HG03025 (cell line): Measurements from ENCODE around the gene KLHL6.
A peak's percentile ranks its signal among the peaks of the same experiment; 100 is the strongest.

ENCODE experiments used
- ATAC-seq: cut with Tn5 transposase; IDR thresholded peaks from one replicate; pipeline ENCODE4 v1.9.1; 2021; ENCODE audit warnings: mild to moderate bottlenecking, moderate library complexity; ENCODE audit not compliant: unreplicated experiment, low FRiP score

Gene KLHL6

DNA sequence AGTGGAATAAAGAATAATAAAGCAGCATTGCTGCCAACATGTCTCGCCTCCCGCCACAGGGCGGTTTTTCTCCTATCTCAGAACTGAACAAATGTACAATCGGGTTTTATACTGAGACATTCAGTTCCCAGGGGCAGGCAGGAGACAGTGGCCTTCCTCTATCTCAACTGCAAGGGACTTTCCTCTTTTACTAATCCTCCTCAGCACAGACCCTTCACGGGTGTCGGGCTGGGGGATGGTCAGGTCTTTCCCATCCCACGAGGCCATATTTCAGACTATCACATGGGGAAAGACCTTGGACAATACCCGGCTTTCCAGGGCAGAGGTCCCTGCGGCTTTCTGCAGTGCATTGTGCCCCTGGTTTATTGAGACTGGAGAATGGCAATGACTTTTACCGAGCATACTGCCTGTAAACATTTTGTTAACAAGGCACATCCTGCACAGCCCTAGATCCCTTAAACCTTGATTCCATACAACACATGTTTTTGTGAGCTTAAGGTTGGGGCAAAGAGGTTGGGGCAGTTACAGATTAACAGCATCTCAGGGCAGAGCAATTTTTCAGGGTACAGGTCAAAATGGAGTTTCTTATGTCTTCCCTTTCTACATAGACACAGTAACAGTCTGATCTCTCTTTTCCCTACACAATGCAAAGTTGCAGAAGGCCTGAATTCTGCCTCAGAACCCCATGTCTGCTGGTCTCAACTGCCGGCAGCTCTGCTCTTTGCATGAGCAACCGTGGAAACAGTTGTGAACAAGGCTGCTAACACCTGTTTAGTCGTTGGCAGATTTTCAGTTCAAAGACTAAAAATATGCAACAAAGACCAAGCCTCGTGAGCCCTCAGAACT, 44.0 kb downstream of the KLHL6 start:
- ATAC-seq, result peak; percentile 84

DNA sequence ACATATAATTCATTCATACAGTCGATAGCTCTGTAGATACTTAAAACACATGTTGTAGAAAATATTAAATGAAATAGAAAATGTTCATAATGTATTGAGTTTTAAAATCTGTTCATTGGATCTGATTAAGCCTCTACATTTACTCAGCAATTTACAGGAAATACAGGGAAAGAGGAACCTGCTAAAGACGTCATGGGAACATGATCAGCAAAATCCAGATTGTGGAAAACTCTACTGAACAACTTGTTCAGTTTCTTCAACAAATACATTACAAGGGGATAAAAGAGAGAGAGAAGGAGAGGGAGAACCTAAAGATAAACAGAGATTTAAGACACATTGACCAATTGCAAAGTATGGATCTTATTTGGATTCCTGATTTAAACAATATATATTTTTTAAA, 46.7 kb downstream of the KLHL6 start:
- ATAC-seq, result no peak

GRCh38 chr3:183507551-183507950, 48.0 kb downstream of the KLHL6 start:
- ATAC-seq, result no peak

GRCh38 chr3:183506674-183507320, 48.7 kb downstream of the KLHL6 start:
- ATAC-seq, result no peak

DNA sequence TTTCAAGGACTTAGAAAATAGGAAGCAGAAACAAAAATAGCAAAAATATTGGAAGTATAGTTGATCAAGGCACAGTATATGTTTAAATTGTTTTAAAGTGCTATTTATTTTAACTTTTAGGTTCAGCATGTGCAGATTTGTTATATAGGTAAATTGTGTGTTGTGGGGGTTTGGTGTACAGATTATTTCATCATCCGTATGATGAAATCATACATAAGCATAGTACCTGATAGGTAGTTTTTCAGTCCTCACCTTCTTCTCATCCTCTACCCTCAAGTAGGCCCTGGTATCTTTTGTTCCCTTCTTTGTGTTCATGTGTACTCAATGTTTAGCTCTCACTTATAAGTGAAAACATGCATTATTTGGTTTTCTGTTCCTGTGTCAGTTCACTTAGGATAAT, 50.9 kb downstream of the KLHL6 start:
- ATAC-seq, result no peak

- no peak for ATAC-seq
Observed at GRCh38 chr3:183503746-183504145, 51.8 kb downstream of the KLHL6 start.

DNA sequence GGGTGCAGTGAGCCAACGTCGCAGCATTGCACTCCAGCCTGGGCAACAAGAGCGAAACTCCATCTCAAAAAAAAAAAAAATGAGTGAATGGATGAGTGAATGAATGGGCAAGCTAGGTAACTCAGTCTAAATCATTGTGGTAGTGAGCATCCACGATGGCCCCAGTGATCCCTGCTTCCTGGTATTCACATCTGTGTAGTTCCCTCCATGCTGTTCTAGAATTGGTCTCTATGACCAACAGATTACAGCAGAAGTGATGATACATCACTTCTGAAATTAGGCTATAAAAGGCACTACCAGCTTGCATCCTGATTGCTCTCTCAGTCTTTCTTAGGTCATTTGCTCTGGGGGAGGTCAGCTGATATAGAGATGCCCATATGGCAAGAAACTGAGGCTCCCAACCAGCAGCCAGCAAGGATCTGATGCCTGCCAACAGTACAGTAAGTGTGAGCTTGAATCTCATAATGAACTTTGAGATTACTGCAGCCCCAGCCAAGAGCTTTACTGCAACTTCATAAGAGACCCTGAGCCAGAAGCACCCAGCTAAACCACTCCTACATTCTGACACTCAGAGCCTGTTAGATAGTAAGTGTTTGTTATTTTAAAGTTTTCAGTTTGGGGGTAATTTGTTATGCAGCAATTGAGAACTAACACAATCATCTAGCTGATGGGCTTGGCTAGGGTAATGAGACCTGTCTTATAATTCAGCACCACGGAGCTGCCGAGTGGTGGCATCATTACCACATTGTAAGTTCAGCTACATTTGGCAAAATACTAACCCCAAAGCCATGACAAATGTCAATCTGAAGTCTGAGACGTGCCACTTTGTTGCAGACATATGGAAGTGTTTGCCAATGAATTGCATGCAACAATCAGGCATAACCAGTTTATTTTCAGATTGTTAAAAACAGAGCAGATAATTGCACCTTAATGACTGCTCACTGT, 53.0 kb downstream of the KLHL6 start:
- ATAC-seq, result no peak

DNA sequence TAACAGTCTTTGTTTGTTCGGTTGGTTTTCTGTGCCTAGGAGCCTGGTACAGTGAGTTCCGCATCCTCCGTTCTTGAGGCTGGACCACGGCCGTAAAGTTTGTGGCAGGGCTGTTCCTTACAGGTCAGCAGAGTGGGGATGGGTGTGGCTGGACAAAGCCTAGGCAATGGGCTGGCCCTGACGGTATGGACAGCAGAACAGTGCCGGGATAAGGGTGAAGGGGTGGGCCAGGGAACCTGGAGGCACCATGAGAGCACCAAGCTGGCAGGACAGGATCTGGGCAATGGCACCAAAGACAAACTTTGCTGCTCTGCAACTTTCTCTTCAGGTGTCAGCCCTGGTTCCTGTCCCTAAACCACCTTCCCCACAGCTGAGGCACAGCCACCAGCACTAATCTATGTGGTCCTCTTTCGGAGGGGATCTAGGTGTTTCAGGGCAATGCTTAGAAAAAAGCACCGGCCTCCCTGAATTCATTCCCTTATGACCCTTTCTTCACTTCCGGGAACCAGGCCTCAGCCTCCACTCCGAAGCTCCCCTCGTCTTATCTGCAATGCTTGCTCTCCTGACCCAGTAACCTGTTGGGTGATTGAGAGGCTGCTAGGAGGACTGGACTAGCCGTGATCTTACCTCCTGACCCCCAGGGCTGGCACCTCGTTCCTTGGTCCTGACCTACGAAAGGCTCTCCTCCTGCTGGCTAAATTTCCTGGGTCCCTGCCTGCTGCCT, 54.4 kb downstream of the KLHL6 start:
- no peak for ATAC-seq

GRCh38 chr3:183500319-183500718, 55.2 kb downstream of the KLHL6 start:
- ATAC-seq, result no peak

- no peak for ATAC-seq
Observed at GRCh38 chr3:183498634-183499033, 56.9 kb downstream of the KLHL6 start.

DNA sequence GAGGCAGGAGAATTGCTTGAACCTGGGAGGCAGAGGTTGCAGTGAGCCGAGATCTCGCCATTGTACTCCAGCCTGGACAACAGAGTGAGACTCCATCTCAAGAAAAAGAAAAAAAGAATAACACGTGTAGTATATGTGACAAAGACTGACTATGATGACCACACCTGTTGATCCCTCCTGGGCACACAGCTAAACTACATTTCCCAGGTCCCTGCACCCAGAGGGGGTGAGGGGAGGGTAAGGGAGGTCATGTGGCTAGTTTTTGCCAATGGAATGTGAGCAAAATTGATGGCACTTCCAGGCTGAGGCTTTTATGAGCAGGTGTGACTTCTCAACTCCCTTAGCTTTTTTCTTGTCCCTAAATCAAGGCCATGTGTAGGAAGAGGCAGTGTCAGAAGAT, 58.2 kb downstream of the KLHL6 start:
- ATAC-seq, result no peak

DNA sequence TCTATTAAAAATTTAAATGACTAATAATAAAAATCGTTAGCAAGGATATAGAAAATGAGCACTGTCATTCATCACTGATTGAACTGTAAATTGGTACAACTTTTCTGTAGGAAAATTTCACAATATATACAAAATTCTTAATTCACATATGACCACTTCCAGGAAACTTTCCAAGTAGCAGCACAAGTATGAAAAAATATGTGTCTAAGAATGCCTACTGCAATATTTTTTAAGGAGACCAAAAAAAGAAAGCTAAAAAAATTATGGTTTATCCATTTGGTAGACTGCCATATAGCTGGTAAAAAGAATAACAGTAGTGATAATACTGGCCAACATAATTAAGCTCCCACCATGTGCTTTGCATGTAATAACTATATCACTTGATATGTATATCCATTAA, 59.2 kb downstream of the KLHL6 start:
- ATAC-seq, result no peak

DNA sequence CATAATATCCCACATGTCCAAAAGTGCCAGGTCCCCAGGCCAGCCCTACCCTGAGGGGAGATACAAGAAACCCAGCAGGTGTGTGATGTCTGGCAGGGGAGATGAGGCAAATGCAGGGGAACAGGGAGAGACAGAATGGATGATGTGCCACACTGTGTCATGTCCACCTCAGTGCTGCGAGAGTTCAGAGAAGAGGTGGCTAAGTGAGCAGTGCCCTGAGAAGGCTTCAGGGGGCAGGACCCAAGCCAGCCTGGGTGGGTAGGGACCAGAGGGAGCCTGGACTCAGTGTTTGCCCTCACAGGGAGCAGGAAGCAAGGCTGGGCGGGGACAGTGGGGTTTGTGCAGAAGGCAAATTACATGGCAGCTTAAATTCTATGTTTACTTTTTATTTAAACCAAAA, 61.2 kb downstream of the KLHL6 start:
- ATAC-seq, result no peak

DNA sequence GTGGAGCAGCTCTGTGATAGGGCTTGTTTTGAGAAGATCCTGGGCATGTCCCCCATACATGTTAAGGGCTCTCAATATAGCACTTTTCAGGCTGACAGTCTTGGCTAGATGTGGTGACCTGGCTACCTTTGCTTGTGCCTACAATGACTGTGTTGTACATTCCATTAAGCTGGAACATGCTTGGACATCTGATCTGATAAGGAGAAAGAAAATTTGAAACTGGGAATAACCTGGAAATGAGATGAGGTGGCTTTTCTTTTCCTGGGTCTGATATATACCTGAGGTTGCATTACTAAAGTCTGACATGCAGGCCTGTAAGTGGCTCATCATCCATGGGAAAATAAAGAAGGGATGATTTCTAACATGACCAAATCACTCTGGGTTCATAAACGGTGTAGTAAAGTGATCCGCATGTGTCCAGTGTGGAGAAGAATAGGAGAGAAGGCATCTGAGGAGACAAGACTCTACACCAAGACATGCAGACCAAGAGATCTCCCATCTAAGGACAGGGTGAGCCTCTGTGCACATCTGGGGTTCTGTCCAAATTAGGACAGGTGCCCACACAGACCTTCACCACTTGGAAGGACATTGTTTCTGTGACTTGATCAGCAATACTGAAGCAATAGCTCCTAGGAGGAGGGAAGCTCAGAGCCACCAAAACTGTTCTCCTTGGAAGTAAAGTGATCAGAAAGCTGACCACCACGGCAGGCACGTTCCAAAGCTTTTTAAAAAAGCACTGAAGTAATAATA, 62.0 kb downstream of the KLHL6 start:
- ATAC-seq, result no peak

- ATAC-seq, result no peak
Observed at GRCh38 chr3:183492849-183493179, 62.7 kb downstream of the KLHL6 start.

- ATAC-seq, result no peak
Observed at GRCh38 chr3:183491923-183492848, 63.3 kb downstream of the KLHL6 start.

DNA sequence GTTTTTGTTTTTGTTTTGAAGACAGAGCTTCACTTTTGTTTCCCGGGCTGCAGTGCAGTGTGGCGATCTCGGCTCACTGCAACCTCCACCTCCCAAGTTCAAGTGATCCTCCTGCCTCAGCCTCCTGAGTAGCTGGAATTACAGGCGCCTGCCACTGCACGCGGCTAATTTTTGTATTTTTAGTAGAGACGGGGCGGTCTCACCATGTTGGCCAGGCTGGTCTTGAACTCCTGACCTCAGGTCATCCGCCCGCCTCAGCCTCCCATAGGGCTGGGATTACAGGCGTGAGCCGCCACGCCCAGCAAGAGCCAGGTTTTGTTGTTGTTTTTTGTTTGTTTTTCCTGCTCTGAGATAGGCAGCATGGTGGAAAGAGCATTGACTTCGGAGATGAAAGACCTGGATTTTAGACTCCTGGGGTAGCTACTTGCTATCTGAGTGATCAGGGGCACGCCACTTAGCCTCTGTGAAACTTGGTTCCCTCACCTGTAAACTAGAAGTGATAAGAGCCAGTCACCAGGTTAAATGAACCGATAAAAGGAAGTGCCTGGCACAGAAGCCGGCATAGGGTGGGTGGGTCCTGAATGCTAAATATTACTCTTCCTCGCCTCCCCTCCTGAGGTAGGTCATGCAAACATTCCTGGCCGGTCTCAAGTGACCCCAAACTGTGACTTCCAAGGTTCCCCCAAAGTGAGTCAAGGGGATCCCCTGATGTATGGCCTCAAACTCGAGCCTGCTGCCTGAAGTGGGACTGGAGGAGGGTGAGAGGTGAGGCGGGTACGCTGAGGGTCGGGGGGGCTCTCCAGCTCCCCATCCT, 64.2 kb downstream of the KLHL6 start:
- no peak for ATAC-seq

DNA sequence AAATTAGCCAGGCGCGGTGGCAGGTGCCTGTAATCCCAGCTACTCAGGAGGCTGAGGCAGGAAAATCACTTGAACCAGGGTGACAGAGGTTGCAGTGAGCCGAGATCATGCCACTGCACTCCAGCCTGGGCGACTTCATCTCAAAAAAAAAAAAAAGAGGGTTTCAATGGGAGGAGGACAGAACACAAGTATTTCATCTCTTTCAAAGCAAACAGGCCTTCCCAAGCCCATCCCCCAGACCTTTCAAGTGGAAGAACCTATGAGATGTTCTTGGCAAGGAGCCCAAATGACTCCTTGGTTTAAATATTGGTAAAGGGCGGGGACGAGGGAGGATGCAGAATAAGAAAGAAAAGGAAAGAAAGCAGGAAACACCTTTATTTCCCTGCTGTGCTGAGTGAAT, 64.9 kb downstream of the KLHL6 start:
- ATAC-seq, result no peak
